B cell (primary cell): ENCODE results near the gene LMTK3. TPM values are rescaled to one million over a fixed set of nuclear protein-coding genes. Genes with fewer than 3 reads are reported as not detected.

ENCODE experiments used
- ATAC-seq: fragments of 200-7000 bp; cut with Tn5 transposase; one replicate; pipeline ENCODE4 v1.10.0; 2021; ENCODE audit warnings: low read depth, mild to moderate bottlenecking, moderate number of reproducible peaks, moderate library complexity
- CTCF ChIA-PET: fragments of 350-600 bp; sonication (Branson Sonifier 250); formaldehyde crosslinking; loops from one replicate; lab custom pipeline; 2021; ENCODE audit warnings: antibody characterized with exemption, inconsistent platforms; lab: Charles Lee
- POLR2A ChIA-PET: fragments of 350-600 bp; sonication (Branson Sonifier 250); formaldehyde crosslinking; loops from one replicate; lab custom pipeline; 2021; ENCODE audit warnings: antibody characterized with exemption; lab: Charles Lee
- DNase-seq: peaks from one replicate; pipeline ENCODE4 v3.0.0; 2013
- H2AFZ ChIP-seq: 2 replicates; pipeline ENCODE4 v1.6.1; 2012; ENCODE audit warnings: mild to moderate bottlenecking, low read depth, low read length; ENCODE audit not compliant: insufficient read depth, poor library complexity, severe bottlenecking
- H3K27ac ChIP-seq, 2 donors: 1 replicate in 1 of 2; 2 replicates in 1 of 2; pipeline ENCODE4 v1.5.1; 2012 to 2013; ENCODE audit warnings: low read length in 2 of 2, mild to moderate bottlenecking in 2 of 2, moderate library complexity in 1 of 2
- H3K27me3 ChIP-seq, 4 experiments: fragments of 200-600 bp in 1 of 4; sonication (generic) in 1 of 4; replicated peaks in 1 of 4; 1 replicate in 2 of 4; 2 replicates in 2 of 4; pipeline versions ENCODE4 v1.6.1 to v1.7.0; 2013 to 2016; ENCODE audit warnings: low read length in 3 of 4, mild to moderate bottlenecking in 2 of 4, mixed read lengths in 1 of 4, moderate library complexity in 1 of 4; ENCODE audit not compliant: insufficient read depth in 4 of 4, control insufficient read depth in 3 of 4; ENCODE audit errors: control extremely low read depth in 1 of 4
- H3K36me3 ChIP-seq, 2 experiments: replicated peaks in 1 of 2; 1 replicate in 1 of 2; 2 replicates in 1 of 2; pipeline versions ENCODE4 v1.6.1 to v1.7.1; 2013; ENCODE audit warnings: low read length in 1 of 2; ENCODE audit not compliant: insufficient read depth in 2 of 2, control insufficient read depth in 1 of 2; ENCODE audit errors: control extremely low read depth in 1 of 2, extremely low read depth in 1 of 2
- H3K4me1 ChIP-seq, 2 donors: fragments of 200-600 bp in 1 of 2; sonication (generic) in 1 of 2; 1 replicate in 1 of 2; 2 replicates in 1 of 2; pipeline versions ENCODE4 v1.5.1 to v1.6.1; 2013 to 2017; ENCODE audit warnings: low read length in 2 of 2; ENCODE audit not compliant: control insufficient read depth in 2 of 2, insufficient read depth in 2 of 2
- H3K4me2 ChIP-seq: replicated peaks from 2 replicates; pipeline ENCODE3; 2012; ENCODE audit warnings: mild to moderate bottlenecking, low read depth, low read length; ENCODE audit not compliant: poor library complexity, severe bottlenecking
- H3K4me3 ChIP-seq, 5 experiments: fragments of 200-600 bp in 1 of 5; sonication (generic) in 1 of 5; 1 replicate in 3 of 5; 2 replicates in 2 of 5; pipeline versions ENCODE4 v1.5.1 to v1.7.0; 2011 to 2016; ENCODE audit warnings: low read length in 4 of 5, mild to moderate bottlenecking in 4 of 5, low read depth in 2 of 5, control low read depth in 1 of 5, moderate library complexity in 1 of 5; ENCODE audit not compliant: insufficient read depth in 1 of 5; ENCODE audit errors: control extremely low read depth in 1 of 5, extremely low read depth in 1 of 5
- H3K79me2 ChIP-seq: fragments of 200-600 bp; sonication (generic); one replicate; pipeline ENCODE4 v1.6.0; 2016; ENCODE audit warnings: low read length; ENCODE audit not compliant: control insufficient read depth, insufficient read depth
- H3K9ac ChIP-seq: fragments of 200-600 bp; sonication (generic); 2 replicates; pipeline ENCODE4 v1.6.1; 2017; ENCODE audit warnings: mild to moderate bottlenecking, low read length, moderate library complexity
- H3K9me3 ChIP-seq, 3 donors: one replicate each; pipeline versions ENCODE4 v1.6.1 to v1.7.1; 2013; ENCODE audit warnings: low read length in 2 of 3; ENCODE audit not compliant: control insufficient read depth in 2 of 3, insufficient read depth in 1 of 3; ENCODE audit errors: control extremely low read depth in 1 of 3
- H4K20me1 ChIP-seq: 2 replicates; pipeline ENCODE4 v1.6.0; 2012; ENCODE audit warnings: mild to moderate bottlenecking, low read length; ENCODE audit not compliant: insufficient read depth, control insufficient read depth, poor library complexity, severe bottlenecking
- H3K27ac Mint-ChIP-seq: one replicate; pipeline ENCODE4 v1.8.0; 2021; ENCODE audit warnings: mixed read lengths
- H3K27me3 Mint-ChIP-seq: one replicate; pipeline ENCODE4 v1.8.0; 2021; ENCODE audit warnings: mixed read lengths
- H3K4me1 Mint-ChIP-seq: one replicate; pipeline ENCODE4 v1.8.0; 2021; ENCODE audit warnings: mixed read lengths
- H3K4me3 Mint-ChIP-seq: one replicate; pipeline ENCODE4 v1.8.0; 2021; ENCODE audit warnings: mixed read lengths
- H3K9me3 Mint-ChIP-seq: one replicate; pipeline ENCODE4 v1.8.0; 2022; ENCODE audit warnings: mixed read lengths; ENCODE audit not compliant: insufficient read depth
- EZH2 ChIP-seq: IDR thresholded peaks from 2 replicates; pipeline ENCODE4 v1.6.1; 2012; ENCODE audit warnings: borderline replicate concordance, low read depth, mild to moderate bottlenecking, moderate library complexity, low read length; ENCODE audit not compliant: insufficient read depth, poor library complexity, severe bottlenecking
- WGBS: methylation state at CpG from one replicate; pipeline ENCODE4 v1.1.5; 2013; ENCODE audit warnings: missing lambda C conversion rate; ENCODE audit not compliant: insufficient coverage; 5-methylcytosine and 5-hydroxymethylcytosine counted together
- intact Hi-C: fragments of 100-400 bp; cut with micrococcal nuclease; formaldehyde crosslinking; loops from one replicate; pipeline ENCODE4 v1.10.0; 2022
- polyA plus RNA-seq: library from polyadenylated mRNA; depleted of rRNA; stranded (reverse); fragments of >200 nt; gene quantifications from 2 replicates; pipeline ENCODE4 v1.2.3, GENCODE V29; 2012
- total RNA-seq, 2 donors: library from RNA; stranded (reverse); fragments of 120-200 nt in 1 of 2; gene quantifications; 1 replicate in 1 of 2; 2 replicates in 1 of 2; pipeline versions ENCODE4 v1.2.3 to v1.2.4, GENCODE V29; 2013 to 2022
- TF ChIP-seq, protein P1 (sequence below): fragments of 200-600 bp; IDR thresholded peaks from one replicate; pipeline ENCODE4 v1.8.0; 2022; ENCODE audit warnings: antibody characterized with exemption, mild to moderate bottlenecking

The LMTK3 gene
- total and polyA plus RNA-seq, 2 donors (not counting 1 experiment from before 2014, with no cell fraction given): 0.19 to 1.6 TPM

DNA sequence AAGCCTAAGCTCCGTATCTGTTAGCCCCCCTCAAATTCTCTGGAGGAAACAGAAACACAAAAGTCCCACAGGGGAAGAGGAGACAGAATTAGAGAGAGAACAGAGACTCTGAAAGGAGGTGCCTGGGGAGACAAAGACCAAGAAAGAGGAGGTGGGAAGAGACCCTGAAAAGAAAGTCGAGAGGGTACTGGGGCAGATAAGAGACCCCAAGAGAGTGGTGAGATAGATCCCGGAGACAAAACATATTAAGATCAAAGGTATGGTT, 66.8 kb downstream of the LMTK3 start:
- Histone ChIP-seq H4K20me1 (no peaks in the 10 kb centered on the region), H3K27ac (no peak overlapping the region), H2AFZ (peak overlapping the region; percentile 98), H3K9ac (peak overlapping the region; percentile 95), H3K27me3 (peaks cover 0 to 31% (median 11%) of the 10 kb centered on the region in 4 experiments), H3K36me3 (peaks cover 0 to 26% of the 10 kb centered on the region in 2 experiments), H3K9me3 (peaks cover 0 to 21% (median 0%) of the 10 kb centered on the region in 3 donors), H3K4me2 (peak overlapping the region; percentile 78), H3K4me3 (peak overlapping the region in 4 of 5 experiments; percentile 85 to 99 (median 95)), H3K79me2 (peaks cover 20% of the 10 kb centered on the region), H3K4me1 (peaks cover 22 to 27% of the 10 kb centered on the region in 2 donors)
- H3K9me3 Mint-ChIP-seq: no peaks in the 10 kb centered on the region
- no peak for TF ChIP-seq EZH2
- TF ChIP-seq, protein P1, sequence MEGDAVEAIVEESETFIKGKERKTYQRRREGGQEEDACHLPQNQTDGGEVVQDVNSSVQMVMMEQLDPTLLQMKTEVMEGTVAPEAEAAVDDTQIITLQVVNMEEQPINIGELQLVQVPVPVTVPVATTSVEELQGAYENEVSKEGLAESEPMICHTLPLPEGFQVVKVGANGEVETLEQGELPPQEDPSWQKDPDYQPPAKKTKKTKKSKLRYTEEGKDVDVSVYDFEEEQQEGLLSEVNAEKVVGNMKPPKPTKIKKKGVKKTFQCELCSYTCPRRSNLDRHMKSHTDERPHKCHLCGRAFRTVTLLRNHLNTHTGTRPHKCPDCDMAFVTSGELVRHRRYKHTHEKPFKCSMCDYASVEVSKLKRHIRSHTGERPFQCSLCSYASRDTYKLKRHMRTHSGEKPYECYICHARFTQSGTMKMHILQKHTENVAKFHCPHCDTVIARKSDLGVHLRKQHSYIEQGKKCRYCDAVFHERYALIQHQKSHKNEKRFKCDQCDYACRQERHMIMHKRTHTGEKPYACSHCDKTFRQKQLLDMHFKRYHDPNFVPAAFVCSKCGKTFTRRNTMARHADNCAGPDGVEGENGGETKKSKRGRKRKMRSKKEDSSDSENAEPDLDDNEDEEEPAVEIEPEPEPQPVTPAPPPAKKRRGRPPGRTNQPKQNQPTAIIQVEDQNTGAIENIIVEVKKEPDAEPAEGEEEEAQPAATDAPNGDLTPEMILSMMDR: no peak
- peaks cover 22% of the 10 kb centered on the region for H3K27me3 Mint-ChIP-seq
- peak overlapping the region; percentile 97 for H3K4me3 Mint-ChIP-seq
- WGBS: 67% methylated on average over 1 of the region's 3 CpGs
- ATAC-seq: no peak
- intact Hi-C loops: loop anchor here (1.0 kb wide), 7 partner anchors 24 to 174 kb away; partner anchors contain the start of genes CYTH2, KDELR1, RPL18 and SPHK2
- ChIA-PET CTCF (interaction anchor here (0.8 to 2.1 kb wide), 5 partner anchors 22 to 163 kb away, joined by 3 to 5 read pairs (median 4); partner anchors contain the start of gene GRIN2D), POLR2A (interaction anchor here (1.2 kb wide), 1 partner anchor 25 kb away, joined by 3 read pairs; no protein-coding TSS in a partner anchor)
- peaks cover 40% of the 10 kb centered on the region for H3K4me1 Mint-ChIP-seq
- DNase-seq: no peak
- H3K27ac Mint-ChIP-seq: peak overlapping the region; percentile 98

DNA sequence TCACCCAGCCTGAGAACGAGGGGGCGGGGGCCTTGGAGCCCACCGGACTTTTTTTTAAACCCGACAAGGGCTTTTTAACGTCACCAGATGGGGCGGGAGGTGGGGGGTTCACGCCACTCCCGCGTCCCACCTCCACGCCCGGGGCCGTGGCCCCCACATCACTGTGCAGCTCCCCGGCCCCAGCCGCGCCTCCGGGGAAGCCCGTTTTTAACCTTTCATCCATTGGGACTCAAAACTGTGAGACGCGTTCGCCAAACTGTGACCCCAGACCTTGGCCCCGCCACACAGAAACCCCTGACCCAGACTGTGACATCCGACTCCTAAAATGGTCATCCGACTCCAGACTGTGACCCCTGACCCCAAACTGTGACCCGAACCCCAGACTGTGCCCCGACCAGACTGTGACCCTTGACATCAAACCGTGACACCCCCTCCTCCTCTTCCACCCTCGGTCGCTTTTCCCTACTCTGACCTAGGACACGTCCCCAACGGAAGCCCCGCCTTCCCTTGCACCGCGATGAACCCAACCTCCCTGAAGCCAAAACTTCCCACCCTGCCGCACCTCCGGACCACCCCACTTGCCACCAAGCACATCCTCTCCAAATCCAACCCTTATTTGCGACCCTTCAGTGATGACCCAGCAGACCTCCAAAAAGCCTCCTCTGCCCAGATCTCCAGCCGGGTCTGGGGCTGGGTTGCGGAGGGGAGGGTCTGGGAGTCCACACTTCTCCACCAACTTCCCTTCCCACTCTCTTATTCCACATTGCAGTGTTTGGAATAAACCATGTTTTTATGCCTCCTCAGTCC, 67.3 kb downstream of the LMTK3 start:
- Histone ChIP-seq H3K9me3 (peaks cover 0 to 21% (median 0%) of the 10 kb centered on the region in 3 donors), H3K27me3 (peaks cover 0 to 32% (median 11%) of the 10 kb centered on the region in 4 experiments), H3K36me3 (peaks cover 0 to 21% of the 10 kb centered on the region in 2 experiments), H3K9ac (peak overlapping the region; percentile 95), H3K79me2 (peaks cover 20% of the 10 kb centered on the region), H3K4me3 (peak overlapping the region in 4 of 5 experiments; percentile 14 to 96 (median 60)), H3K27ac (no peak overlapping the region), H2AFZ (peak overlapping the region; percentile 98), H4K20me1 (no peaks in the 10 kb centered on the region), H3K4me1 (peaks cover 22 to 27% of the 10 kb centered on the region in 2 donors), H3K4me2 (peak overlapping the region; percentile 78)
- CTCF ChIA-PET: interaction anchor here (1.5 to 2.1 kb wide), 2 partner anchors 49 to 51 kb away, joined by 4 to 5 read pairs; partner anchors contain the start of gene GRIN2D
- H3K4me1 Mint-ChIP-seq: peaks cover 40% of the 10 kb centered on the region
- WGBS: 18% methylated on average over 37 of the region's 38 CpGs
- intact Hi-C loops: no loop called here
- H3K4me3 Mint-ChIP-seq: peak overlapping the region; percentile 97
- peaks cover 22% of the 10 kb centered on the region for H3K27me3 Mint-ChIP-seq
- peak; percentile 36 for DNase-seq
- POLR2A ChIA-PET: no interaction called here
- ATAC-seq: no peak
- TF ChIP-seq EZH2: peak; percentile 51
- TF ChIP-seq, protein P1: no peak
- peak overlapping the region; percentile 67 for H3K27ac Mint-ChIP-seq
- no peaks in the 10 kb centered on the region for H3K9me3 Mint-ChIP-seq
